Trophoblast cell (in vitro differentiated cells and primary cell): ENCODE measurements around the gene SRRT.

Source experiments
- DNase-seq, 2 donors: peaks; one replicate each; pipeline ENCODE4 v3.0.0-alpha.2; 2016
- H2AFZ ChIP-seq: 2 replicates; pipeline ENCODE4 v1.6.1; 2013; ENCODE audit warnings: low read length, moderate library complexity, mild to moderate bottlenecking; ENCODE audit not compliant: insufficient read depth, poor library complexity
- H2AK5ac ChIP-seq: 2 replicates; pipeline ENCODE4 v1.6.1; 2013; ENCODE audit warnings: mild to moderate bottlenecking, low read length
- H2BK120ac ChIP-seq: 2 replicates; pipeline ENCODE4 v1.6.1; 2013; ENCODE audit warnings: low read length, mild to moderate bottlenecking, moderate library complexity; ENCODE audit not compliant: insufficient read depth, poor library complexity
- H2BK12ac ChIP-seq: 2 replicates; pipeline ENCODE4 v1.6.1; 2013; ENCODE audit warnings: mild to moderate bottlenecking, low read length, moderate library complexity
- H2BK5ac ChIP-seq: 2 replicates; pipeline ENCODE4 v1.6.1; 2013; ENCODE audit warnings: low read length, low read depth, moderate library complexity, mild to moderate bottlenecking; ENCODE audit not compliant: poor library complexity
- H3K14ac ChIP-seq: 2 replicates; pipeline ENCODE4 v1.6.1; 2013; ENCODE audit warnings: mild to moderate bottlenecking, low read length
- H3K18ac ChIP-seq: 2 replicates; pipeline ENCODE4 v1.6.1; 2013; ENCODE audit warnings: mild to moderate bottlenecking, low read length
- H3K23ac ChIP-seq: 2 replicates; pipeline ENCODE4 v1.6.1; 2013; ENCODE audit warnings: low read length
- H3K27ac ChIP-seq: 2 replicates; pipeline ENCODE4 v1.5.1; 2013; ENCODE audit warnings: low read depth, mild to moderate bottlenecking, inconsistent platforms, low read length, moderate library complexity
- H3K27me3 ChIP-seq: 2 replicates; pipeline ENCODE4 v1.6.1; 2013; ENCODE audit warnings: inconsistent platforms, mild to moderate bottlenecking, low read length, moderate library complexity; ENCODE audit not compliant: insufficient read depth
- H3K36me3 ChIP-seq, 2 experiments: 1 replicate in 1 of 2; 2 replicates in 1 of 2; pipeline ENCODE4 v1.6.1; 2013; ENCODE audit warnings: low read length in 2 of 2, mild to moderate bottlenecking in 2 of 2, moderate library complexity in 1 of 2; ENCODE audit not compliant: insufficient read depth in 2 of 2, control insufficient read depth in 1 of 2
- H3K4ac ChIP-seq: 2 replicates; pipeline ENCODE4 v1.6.1; 2013; ENCODE audit warnings: low read depth, mild to moderate bottlenecking, low read length, moderate library complexity
- H3K4me1 ChIP-seq, 2 experiments: 1 replicate in 1 of 2; 2 replicates in 1 of 2; pipeline ENCODE4 v1.6.1; 2013; ENCODE audit warnings: low read length in 2 of 2, mild to moderate bottlenecking in 2 of 2, moderate library complexity in 1 of 2; ENCODE audit not compliant: insufficient read depth in 2 of 2, control insufficient read depth in 1 of 2
- H3K4me2 ChIP-seq: 2 replicates; pipeline ENCODE4 v1.6.1; 2013; ENCODE audit warnings: inconsistent platforms, mild to moderate bottlenecking, low read length, moderate library complexity
- H3K4me3 ChIP-seq: 2 replicates; pipeline ENCODE4 v1.5.1; 2013; ENCODE audit warnings: mild to moderate bottlenecking, low read depth, low read length, inconsistent platforms
- H3K79me1 ChIP-seq: one replicate; pipeline ENCODE4 v1.6.1; 2013; ENCODE audit warnings: low read length
- H3K79me2 ChIP-seq: 2 replicates; pipeline ENCODE4 v1.6.1; 2013; ENCODE audit warnings: low read length, mild to moderate bottlenecking; ENCODE audit not compliant: control insufficient read depth, insufficient read depth, poor library complexity
- H3K9ac ChIP-seq: 2 replicates; pipeline ENCODE4 v1.6.1; 2013; ENCODE audit warnings: mild to moderate bottlenecking, low read length
- H3K9me3 ChIP-seq: 2 replicates; pipeline ENCODE4 v1.6.1; 2013; ENCODE audit warnings: low read depth, mild to moderate bottlenecking, control low read depth, inconsistent platforms, low read length; ENCODE audit not compliant: insufficient read depth
- H4K12ac ChIP-seq: 2 replicates; pipeline ENCODE4 v1.6.1; 2013; ENCODE audit warnings: low read depth, mild to moderate bottlenecking, low read length, moderate library complexity
- H4K8ac ChIP-seq: 2 replicates; pipeline ENCODE4 v1.6.1; 2013; ENCODE audit warnings: low read depth, mild to moderate bottlenecking, low read length, moderate library complexity
- H4K91ac ChIP-seq: one replicate; pipeline ENCODE4 v1.6.1; 2013; ENCODE audit warnings: low read depth, mild to moderate bottlenecking, low read length, moderate library complexity
- WGBS: extraction: QIAGEN DNeasy Blood & Tissue Kit; methylation state at CpG from one replicate; pipeline ENCODE4 v1.1.7; 2013; ENCODE audit warnings: missing lambda C conversion rate; ENCODE audit not compliant: insufficient read length, insufficient coverage; ENCODE audit errors: extremely low coverage; 5-methylcytosine and 5-hydroxymethylcytosine counted together

Gene SRRT

GRCh38 chr7:100864263-100864845, 10.5 kb upstream of the SRRT start:
- Histone ChIP-seq H3K23ac (no peak overlapping the region), H3K9me3 (peaks cover 1% of the 10 kb centered on the region), H2BK12ac (no peak overlapping the region)

GRCh38 chr7:100865372-100865911, 9.5 kb upstream of the SRRT start:
- H3K4me1 ChIP-seq = peaks cover 10 to 12% of the 10 kb centered on the region in 2 experiments
- no peak overlapping the region for H3K14ac ChIP-seq
- peaks cover 35 to 40% of the 10 kb centered on the region in 2 experiments for H3K36me3 ChIP-seq
- H3K27ac ChIP-seq = no peak overlapping the region
- no peak overlapping the region for H3K23ac ChIP-seq
- H4K8ac ChIP-seq = no peak overlapping the region
- no peak overlapping the region for H4K91ac ChIP-seq
- peaks cover 22% of the 10 kb centered on the region for H3K79me1 ChIP-seq
- no peak overlapping the region for H4K12ac ChIP-seq
- no peak overlapping the region for H3K9ac ChIP-seq
- peak overlapping the region; percentile 19 for H2AK5ac ChIP-seq
- no peaks in the 10 kb centered on the region for H3K27me3 ChIP-seq
- no CpG with 5 or more reads among the region's 17 CpGs for WGBS
- H2BK120ac ChIP-seq = no peak overlapping the region
- no peak overlapping the region for H2BK5ac ChIP-seq
- H3K18ac ChIP-seq = no peak overlapping the region
- no peak overlapping the region for H3K4ac ChIP-seq
- H2BK12ac ChIP-seq = no peak overlapping the region
- no peak overlapping the region for H3K4me2 ChIP-seq
- H2AFZ ChIP-seq = no peak overlapping the region
- peak; percentile 94 to 97 for DNase-seq
- no peak overlapping the region for H3K4me3 ChIP-seq
- peaks cover 1% of the 10 kb centered on the region for H3K9me3 ChIP-seq
- peaks cover 25% of the 10 kb centered on the region for H3K79me2 ChIP-seq

More at GRCh38 chr7:100864263-100864845, 10.5 kb upstream of the SRRT start:
- no CpG with 5 or more reads among the region's 12 CpGs for WGBS
- H3K79me1 ChIP-seq = peaks cover 22% of the 10 kb centered on the region
- H3K4me2 ChIP-seq = no peak overlapping the region
- H3K79me2 ChIP-seq = peaks cover 25% of the 10 kb centered on the region
- no peak overlapping the region for H3K14ac ChIP-seq
- H3K36me3 ChIP-seq = peaks cover 36 to 41% of the 10 kb centered on the region in 2 experiments
- no peak overlapping the region for H2BK120ac ChIP-seq
- no peak overlapping the region for H4K91ac ChIP-seq
- no peaks in the 10 kb centered on the region for H3K27me3 ChIP-seq
- no peak overlapping the region for H2AFZ ChIP-seq
- no peak overlapping the region for H3K9ac ChIP-seq
- DNase-seq = no peak
- no peak overlapping the region for H2BK5ac ChIP-seq
- H2AK5ac ChIP-seq = no peak overlapping the region
- no peak overlapping the region for H3K4me3 ChIP-seq
- no peak overlapping the region for H3K4ac ChIP-seq
- no peak overlapping the region for H3K18ac ChIP-seq
- H4K8ac ChIP-seq = no peak overlapping the region
- no peak overlapping the region for H3K27ac ChIP-seq
- H4K12ac ChIP-seq = no peak overlapping the region
- H3K4me1 ChIP-seq = peaks cover 10 to 12% of the 10 kb centered on the region in 2 experiments

- no CpG with 5 or more reads among the region's 46 CpGs for WGBS
- DNase-seq = no peak
- Histone ChIP-seq H2BK5ac (peak overlapping the region; percentile 100), H3K36me3 (peaks cover 35 to 39% of the 10 kb centered on the region in 2 experiments), H2BK12ac (peak overlapping the region; percentile 92), H3K27me3 (no peaks in the 10 kb centered on the region), H3K27ac (no peak overlapping the region), H3K9ac (peak overlapping the region; percentile 2), H3K4me3 (no peak overlapping the region), H4K91ac (peak overlapping the region; percentile 100), H3K79me1 (peaks cover 22% of the 10 kb centered on the region), H3K18ac (peak overlapping the region; percentile 90), H4K8ac (peak overlapping the region; percentile 97), H2AFZ (peak overlapping the region; percentile 85), H3K9me3 (peaks cover 1% of the 10 kb centered on the region), H3K23ac (no peak overlapping the region), H3K4me2 (no peak overlapping the region), H3K79me2 (peaks cover 25% of the 10 kb centered on the region), H2AK5ac (peak overlapping the region; percentile 99), H2BK120ac (peak overlapping the region; percentile 90), H3K4ac (peak overlapping the region; percentile 97), H4K12ac (peak overlapping the region; percentile 100), H3K4me1 (peaks cover 10 to 12% of the 10 kb centered on the region in 2 experiments), H3K14ac (peak overlapping the region; percentile 89)
These were observed 8.8 kb upstream of the SRRT start for GRCh38 chr7:100865938-100866728.

- peak overlapping the region; percentile 2 for H3K9ac ChIP-seq
- DNase-seq = no peak
- peak overlapping the region; percentile 92 for H2BK12ac ChIP-seq
- peak overlapping the region; percentile 90 for H2BK120ac ChIP-seq
- peak overlapping the region; percentile 99 for H2AK5ac ChIP-seq
- H3K36me3 ChIP-seq = peaks cover 35 to 39% of the 10 kb centered on the region in 2 experiments
- H3K79me2 ChIP-seq = peaks cover 25% of the 10 kb centered on the region
- peaks cover 22% of the 10 kb centered on the region for H3K79me1 ChIP-seq
- H2BK5ac ChIP-seq = peak overlapping the region; percentile 100
- no peak overlapping the region for H3K23ac ChIP-seq
- peak overlapping the region; percentile 97 for H3K4ac ChIP-seq
- peaks cover 10 to 12% of the 10 kb centered on the region in 2 experiments for H3K4me1 ChIP-seq
- H2AFZ ChIP-seq = peak overlapping the region; percentile 85
- peaks cover 1% of the 10 kb centered on the region for H3K9me3 ChIP-seq
- no peaks in the 10 kb centered on the region for H3K27me3 ChIP-seq
- peak overlapping the region; percentile 90 for H3K18ac ChIP-seq
- WGBS = no CpG with 5 or more reads among the region's 5 CpGs
- H3K14ac ChIP-seq = peak overlapping the region; percentile 89
- H4K8ac ChIP-seq = peak overlapping the region; percentile 97
- H4K91ac ChIP-seq = peak overlapping the region; percentile 100
- peak overlapping the region; percentile 84 for H3K4me2 ChIP-seq
- no peak overlapping the region for H3K4me3 ChIP-seq
- peak overlapping the region; percentile 100 for H4K12ac ChIP-seq
- H3K27ac ChIP-seq = peak overlapping the region; percentile 37
These were observed 8.2 kb upstream of the SRRT start for GRCh38 chr7:100866729-100867039.
